ENCODE results near the gene SLC17A1.

The SLC17A1 gene

DNA sequence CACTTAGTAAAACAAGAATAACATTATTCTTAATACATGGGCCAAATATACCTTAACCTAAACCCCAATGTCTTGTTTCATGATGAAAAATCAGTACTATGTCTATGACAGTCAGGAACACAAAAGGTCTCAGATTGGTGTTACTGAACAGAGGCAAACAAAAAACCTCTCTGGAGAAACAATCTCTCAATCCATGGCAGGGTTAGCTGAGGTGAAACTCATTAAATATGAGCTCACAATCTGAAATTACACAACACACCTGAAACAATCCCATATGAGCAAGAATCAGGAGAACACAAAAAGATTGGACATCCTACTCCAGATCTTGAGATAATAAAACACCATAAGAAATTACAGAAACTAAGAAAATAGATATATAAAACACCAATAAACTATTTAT lies 83.8 kb downstream of the SLC17A1 start:
- no peak overlapping the region for H3K9ac ChIP-seq
- H3K36me3 ChIP-seq (ENCODE audit: insufficient read depth) = no peaks in the 10 kb centered on the region
- TF ChIP-seq, protein P1, sequence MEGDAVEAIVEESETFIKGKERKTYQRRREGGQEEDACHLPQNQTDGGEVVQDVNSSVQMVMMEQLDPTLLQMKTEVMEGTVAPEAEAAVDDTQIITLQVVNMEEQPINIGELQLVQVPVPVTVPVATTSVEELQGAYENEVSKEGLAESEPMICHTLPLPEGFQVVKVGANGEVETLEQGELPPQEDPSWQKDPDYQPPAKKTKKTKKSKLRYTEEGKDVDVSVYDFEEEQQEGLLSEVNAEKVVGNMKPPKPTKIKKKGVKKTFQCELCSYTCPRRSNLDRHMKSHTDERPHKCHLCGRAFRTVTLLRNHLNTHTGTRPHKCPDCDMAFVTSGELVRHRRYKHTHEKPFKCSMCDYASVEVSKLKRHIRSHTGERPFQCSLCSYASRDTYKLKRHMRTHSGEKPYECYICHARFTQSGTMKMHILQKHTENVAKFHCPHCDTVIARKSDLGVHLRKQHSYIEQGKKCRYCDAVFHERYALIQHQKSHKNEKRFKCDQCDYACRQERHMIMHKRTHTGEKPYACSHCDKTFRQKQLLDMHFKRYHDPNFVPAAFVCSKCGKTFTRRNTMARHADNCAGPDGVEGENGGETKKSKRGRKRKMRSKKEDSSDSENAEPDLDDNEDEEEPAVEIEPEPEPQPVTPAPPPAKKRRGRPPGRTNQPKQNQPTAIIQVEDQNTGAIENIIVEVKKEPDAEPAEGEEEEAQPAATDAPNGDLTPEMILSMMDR (conservative IDR thresholded peaks at IDR 0.05; ENCODE audit: low read depth, low read length) = no peak
- H2AFZ ChIP-seq (ENCODE audit: low read depth) = no peak overlapping the region
- no peaks in the 10 kb centered on the region for H3K27me3 ChIP-seq (ENCODE audit: insufficient read depth, low read depth)
- no peaks in the 10 kb centered on the region for H3K79me2 ChIP-seq (ENCODE audit: insufficient read depth, low read depth)
- no peak overlapping the region for H3K27ac ChIP-seq
- H3K4me1 ChIP-seq (ENCODE audit: low read depth, poor library complexity, severe bottlenecking) = no peaks in the 10 kb centered on the region
- H4K20me1 ChIP-seq (ENCODE audit: insufficient read depth) = no peaks in the 10 kb centered on the region
- no peak overlapping the region for H3K4me2 ChIP-seq
- H3K4me3 ChIP-seq (IDR thresholded peaks at IDR 0.05; ENCODE audit: insufficient read depth, low read depth, low read length) = no peak overlapping the region

DNA sequence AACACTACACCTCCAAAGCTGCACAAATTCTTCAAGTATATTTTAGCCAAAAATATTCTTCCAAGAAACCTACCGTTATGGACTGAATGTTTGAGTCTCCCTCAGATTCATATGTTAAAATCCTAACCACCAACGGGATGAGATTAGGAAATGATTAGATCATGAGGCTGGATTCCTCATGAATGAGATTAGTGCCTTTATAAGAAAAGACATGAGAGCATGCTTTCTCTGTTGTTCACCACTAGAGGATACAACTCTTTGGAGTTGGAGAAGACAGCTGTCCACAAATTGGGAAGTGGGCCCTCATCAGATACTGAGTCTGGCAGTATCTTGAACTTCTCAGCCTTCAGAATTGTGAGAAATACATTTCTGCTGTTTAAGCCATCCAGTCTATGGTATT lies 84.4 kb downstream of the SLC17A1 start:
- Histone ChIP-seq H3K4me1 (ENCODE audit: low read depth, poor library complexity, severe bottlenecking) (no peaks in the 10 kb centered on the region), H3K9ac (no peak overlapping the region), H3K79me2 (ENCODE audit: insufficient read depth, low read depth) (no peaks in the 10 kb centered on the region), H3K36me3 (ENCODE audit: insufficient read depth) (no peaks in the 10 kb centered on the region), H3K27ac (no peak overlapping the region), H4K20me1 (ENCODE audit: insufficient read depth) (no peaks in the 10 kb centered on the region), H3K4me2 (no peak overlapping the region), H2AFZ (ENCODE audit: low read depth) (no peak overlapping the region), H3K4me3 (IDR thresholded peaks at IDR 0.05; ENCODE audit: insufficient read depth, low read depth, low read length) (no peak overlapping the region), H3K27me3 (ENCODE audit: insufficient read depth, low read depth) (no peaks in the 10 kb centered on the region)
- TF ChIP-seq, protein P1 (conservative IDR thresholded peaks at IDR 0.05; ENCODE audit: low read depth, low read length) = no peak

DNA sequence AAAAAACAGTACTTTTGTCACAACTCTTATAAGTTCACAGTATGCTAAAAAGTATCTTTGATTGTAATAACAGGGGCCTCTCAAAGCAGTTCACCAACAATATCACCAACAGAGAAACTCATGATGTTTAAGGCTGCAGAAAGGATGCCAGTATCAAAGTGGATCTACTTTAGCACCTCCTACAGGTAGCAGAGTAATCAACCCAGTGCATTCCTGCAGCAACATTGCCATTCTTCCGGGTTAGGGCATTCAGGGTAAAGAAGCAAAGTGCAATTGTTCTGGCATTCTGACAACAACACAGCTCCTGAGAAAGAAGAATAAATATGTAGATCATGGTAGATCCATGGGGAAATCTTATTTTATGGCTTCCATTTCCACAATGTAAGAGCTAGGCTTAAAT lies 84.9 kb downstream of the SLC17A1 start:
- Histone ChIP-seq H3K79me2 (ENCODE audit: insufficient read depth, low read depth) (no peaks in the 10 kb centered on the region), H3K9ac (no peak overlapping the region), H4K20me1 (ENCODE audit: insufficient read depth) (no peaks in the 10 kb centered on the region), H3K27me3 (ENCODE audit: insufficient read depth, low read depth) (no peaks in the 10 kb centered on the region), H3K4me3 (IDR thresholded peaks at IDR 0.05; ENCODE audit: insufficient read depth, low read depth, low read length) (no peak overlapping the region), H2AFZ (ENCODE audit: low read depth) (no peak overlapping the region), H3K4me2 (no peak overlapping the region), H3K27ac (no peak overlapping the region), H3K4me1 (ENCODE audit: low read depth, poor library complexity, severe bottlenecking) (no peaks in the 10 kb centered on the region), H3K36me3 (ENCODE audit: insufficient read depth) (no peaks in the 10 kb centered on the region)
- TF ChIP-seq, protein P1 (conservative IDR thresholded peaks at IDR 0.05; ENCODE audit: low read depth, low read length) = no peak

DNA sequence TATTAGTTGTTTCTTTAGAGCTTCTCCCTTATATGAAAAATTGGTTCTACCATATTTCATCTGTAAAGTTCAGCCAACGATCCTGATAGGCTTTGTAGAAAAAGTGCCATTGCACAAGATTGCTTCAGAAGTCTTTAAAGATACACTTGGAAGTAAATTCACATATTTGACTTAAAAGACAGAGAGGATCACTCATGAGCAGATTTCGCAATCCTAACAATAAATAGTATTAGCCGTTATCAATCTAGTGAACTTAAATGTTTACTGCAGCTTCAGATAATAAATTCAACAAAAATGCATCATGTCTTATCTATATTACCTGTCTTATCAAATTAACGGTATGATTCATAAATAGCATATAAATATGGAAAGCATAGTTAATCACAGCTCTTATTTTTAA lies 86.0 kb downstream of the SLC17A1 start:
- Histone ChIP-seq H3K27ac (no peak overlapping the region), H3K79me2 (ENCODE audit: insufficient read depth, low read depth) (no peaks in the 10 kb centered on the region), H3K4me3 (IDR thresholded peaks at IDR 0.05; ENCODE audit: insufficient read depth, low read depth, low read length) (no peak overlapping the region), H3K9ac (no peak overlapping the region), H4K20me1 (ENCODE audit: insufficient read depth) (no peaks in the 10 kb centered on the region), H3K27me3 (ENCODE audit: insufficient read depth, low read depth) (no peaks in the 10 kb centered on the region), H3K36me3 (ENCODE audit: insufficient read depth) (no peaks in the 10 kb centered on the region), H2AFZ (ENCODE audit: low read depth) (no peak overlapping the region), H3K4me2 (no peak overlapping the region), H3K4me1 (ENCODE audit: low read depth, poor library complexity, severe bottlenecking) (no peaks in the 10 kb centered on the region)
- TF ChIP-seq, protein P1 (conservative IDR thresholded peaks at IDR 0.05; ENCODE audit: low read depth, low read length) = no peak
